Left lung (tissue), 10 donors: ENCODE measurements around the gene PRCD. TPM values are rescaled to one million over a fixed set of nuclear protein-coding genes. Genes with fewer than 3 reads are reported as not detected.
"Not testable (repeated sequence)": the region's sequence is repeated elsewhere in the genome, so short reads cannot be mapped to it uniquely, and the experiment has no call there.

Experiments
- ATAC-seq: fragments of 200-7000 bp; cut with Tn5 transposase; one replicate; pipeline ENCODE4 v1.9.1; 2020; ENCODE audit warnings: moderate library complexity
- DNase-seq, 4 donors: peaks; one replicate each; pipeline ENCODE4 v3.0.0-alpha.2; 2013 to 2020
- H3K27ac ChIP-seq, 2 donors: fragments of 200-600 bp; sonication (generic) in 1 of 2; one replicate each; pipeline versions ENCODE4 v1.5.0 to v1.8.0; 2020 to 2021
- H3K27me3 ChIP-seq, 2 donors: fragments of 200-600 bp; sonication (generic) in 1 of 2; one replicate each; pipeline versions ENCODE4 v1.5.0 to v1.8.0; 2020 to 2021
- H3K36me3 ChIP-seq, 2 donors: fragments of 200-600 bp; sonication (generic) in 1 of 2; one replicate each; pipeline versions ENCODE4 v1.5.0 to v1.8.0; 2020 to 2021
- H3K4me1 ChIP-seq, 2 donors: fragments of 200-600 bp; one replicate each; pipeline ENCODE4 v1.8.0; 2021
- H3K4me3 ChIP-seq, 2 donors: fragments of 200-600 bp; sonication (generic) in 1 of 2; one replicate each; pipeline versions ENCODE4 v1.5.0 to v1.8.0; 2020 to 2021; ENCODE audit warnings: mild to moderate bottlenecking in 1 of 2
- H3K9me3 ChIP-seq, 2 donors: fragments of 200-600 bp; sonication (generic) in 1 of 2; one replicate each; pipeline versions ENCODE4 v1.5.0 to v1.8.0; 2020 to 2021
- CTCF ChIP-seq, 2 donors: fragments of 200-600 bp; sonication (generic) in 1 of 2; IDR thresholded peaks; one replicate each; pipeline versions ENCODE4 v1.5.0 to v1.8.0; 2021; ENCODE audit warnings: antibody characterized with exemption in 2 of 2
- intact Hi-C, 2 donors: fragments of 100-400 bp; cut with DNase I; formaldehyde crosslinking; loops; one replicate each; pipeline versions ENCODE4 v1.11.2 to v1.14.2; 2022
- polyA plus RNA-seq, 6 donors: library from polyadenylated mRNA; unstranded; fragments of 120-200 nt; gene quantifications; one replicate each; pipeline ENCODE4 v1.2.1, GENCODE V29; 2013; ENCODE audit not compliant: insufficient read length in 6 of 6
- total RNA-seq, 2 donors: library from RNA; stranded (reverse); fragmentation: NEBNext Ultra II Directional; extraction: Animal tissue kit (Norgen Biotek cat#: 25700); gene quantifications; one replicate each; pipeline ENCODE4 v1.2.1, GENCODE V29; 2021
- donor health status: DM: no; HTN: yes; CAD: no.
- donor health status: DM: no; HTN: no; CAD: no.

PRCD gene
- total and polyA plus RNA-seq, 8 donors: 1.3 to 11.4 (median 8.9) TPM

GRCh38 chr17:76521262-76521661, 18.6 kb upstream of the PRCD start:
- ATAC-seq: no peak
- no peak for DNase-seq
- H3K4me1 ChIP-seq: peaks cover 16 to 26% of the 10 kb centered on the region in 2 donors
- H3K27ac ChIP-seq: no peak overlapping the region
- no peaks in the 10 kb centered on the region for H3K9me3 ChIP-seq
- H3K36me3 ChIP-seq: no peaks in the 10 kb centered on the region
- TF ChIP-seq CTCF (IDR thresholded peaks at IDR 0.05): no peak
- peaks cover 0 to 4% of the 10 kb centered on the region in 2 donors for H3K27me3 ChIP-seq
- intact Hi-C loops: no loop called here
- no peak overlapping the region for H3K4me3 ChIP-seq

GRCh38 chr17:76521683-76522082, 18.2 kb upstream of the PRCD start:
- intact Hi-C loops, H3K4me3 ChIP-seq, ATAC-seq, H3K27ac ChIP-seq, H3K9me3 ChIP-seq, H3K27me3 ChIP-seq, DNase-seq, H3K36me3 ChIP-seq: not testable (repeated sequence)
- H3K4me1 ChIP-seq: peaks cover 16 to 26% of the 10 kb centered on the region in 2 donors

DNA sequence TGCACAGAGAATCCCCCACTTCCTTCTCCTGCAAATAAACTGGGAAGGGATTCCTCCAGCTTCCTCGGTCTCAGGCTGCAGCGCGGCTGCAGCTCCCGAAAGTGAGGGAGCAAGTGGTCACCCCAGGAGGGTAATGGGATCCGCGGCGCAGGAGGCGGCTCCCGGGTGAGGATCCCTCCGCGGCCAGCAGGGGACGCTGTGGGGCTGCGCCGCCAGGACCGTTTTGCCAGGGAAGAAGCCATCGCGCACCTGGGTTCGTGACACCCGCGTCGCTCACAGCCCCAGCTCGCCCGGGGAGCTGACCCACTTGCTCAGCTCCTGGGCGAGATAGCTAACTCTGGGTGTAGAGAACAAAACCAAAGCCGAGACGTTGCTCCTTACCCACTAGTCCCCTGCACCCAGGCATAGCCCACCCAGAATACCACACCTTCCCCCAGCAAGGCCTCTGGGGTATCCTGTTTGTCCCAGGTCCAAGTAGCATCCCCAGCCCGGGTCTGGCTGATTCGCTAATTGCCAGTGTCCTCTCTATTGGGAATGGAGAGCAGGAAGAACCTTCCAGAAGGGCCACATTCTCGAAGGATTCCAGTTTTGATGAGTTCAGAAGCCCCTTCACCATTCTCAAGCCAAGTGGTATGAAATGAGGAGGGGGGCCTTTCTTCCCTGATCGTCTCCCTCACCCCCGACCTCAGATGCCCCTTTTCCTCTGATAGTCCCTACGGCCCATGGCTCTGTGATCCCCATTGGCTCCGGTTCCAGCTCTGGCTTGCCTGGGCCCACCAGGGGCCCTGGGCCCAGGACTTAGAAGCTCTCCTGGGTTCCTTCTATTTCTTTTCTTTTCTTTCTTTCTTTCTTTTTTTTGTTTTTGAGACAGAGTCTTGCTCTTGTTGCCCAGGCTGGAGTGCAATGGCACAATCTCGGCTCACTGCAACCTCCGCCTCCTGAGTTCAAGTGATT, 16.5 kb upstream of the PRCD start:
- TF ChIP-seq CTCF (IDR thresholded peaks at IDR 0.05): peak; percentile 99 to 100
- intact Hi-C loops: no loop called here
- peak; percentile 92 for ATAC-seq

DNA sequence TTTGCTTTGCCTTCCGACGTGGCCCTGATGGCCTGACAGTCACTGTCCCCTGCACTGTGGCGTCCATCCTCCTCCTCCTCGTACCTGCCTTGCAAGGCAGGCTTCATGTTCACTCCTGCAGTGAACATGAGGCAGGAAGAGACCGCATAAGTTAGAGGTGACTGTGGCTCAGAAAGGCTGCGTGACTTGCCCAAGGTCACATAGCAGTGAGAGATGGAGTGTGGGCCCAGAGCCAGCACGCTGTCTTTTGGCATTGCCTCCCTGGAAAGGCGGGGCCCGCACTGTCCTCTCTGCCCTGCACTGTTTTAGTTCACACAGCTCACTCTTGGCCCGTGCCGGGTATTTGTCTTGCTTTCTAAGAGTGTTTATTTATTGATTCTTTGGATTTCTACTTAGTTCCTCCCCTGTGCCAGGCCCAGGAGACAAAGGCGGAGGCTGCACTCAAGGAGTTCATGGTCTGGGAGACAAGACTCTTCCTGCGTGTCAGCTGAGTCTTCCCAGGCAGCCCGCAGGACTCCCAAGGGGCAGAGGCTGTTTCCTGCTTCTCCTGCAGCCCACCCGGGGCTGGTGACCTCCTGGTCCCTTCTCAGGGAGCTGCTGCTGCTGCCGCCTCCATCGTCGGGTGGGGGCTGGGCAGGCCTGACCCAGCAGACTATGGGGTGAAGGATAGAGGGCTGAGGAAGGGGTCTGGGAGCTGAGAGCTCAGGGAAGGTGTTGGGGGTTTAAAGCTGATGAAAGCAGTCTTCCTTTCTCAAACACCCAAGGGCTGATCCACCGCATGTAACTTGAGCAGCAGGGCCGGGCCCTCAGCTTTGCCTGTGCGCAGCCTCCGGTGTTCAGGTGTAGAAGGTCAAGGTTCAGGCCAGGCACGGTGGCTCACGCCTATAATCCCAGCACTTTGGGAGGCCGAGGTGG, 15.0 kb upstream of the PRCD start:
- Histone ChIP-seq H3K27ac (peak overlapping the region in 1 of 2 donors; percentile 16), H3K4me1 (peaks cover 40 to 55% of the 10 kb centered on the region in 2 donors), H3K9me3 (no peaks in the 10 kb centered on the region), H3K27me3 (peaks cover 0 to 4% of the 10 kb centered on the region in 2 donors), H3K4me3 (no peak overlapping the region), H3K36me3 (no peaks in the 10 kb centered on the region)
- DNase-seq: peak in 1 of 4 donors; percentile 53
- intact Hi-C loops: no loop called here
- TF ChIP-seq CTCF (IDR thresholded peaks at IDR 0.05): no peak
- ATAC-seq: no peak

More for the DNA sequence above, 16.5 kb upstream of the PRCD start:
- Histone ChIP-seq H3K4me1 (peaks cover 26 to 40% of the 10 kb centered on the region in 2 donors), H3K36me3 (no peaks in the 10 kb centered on the region), H3K27ac (no peak overlapping the region), H3K27me3 (peaks cover 0 to 4% of the 10 kb centered on the region in 2 donors), H3K9me3 (no peaks in the 10 kb centered on the region), H3K4me3 (no peak overlapping the region)
- peak; percentile 55 to 97 (median 78) for DNase-seq

GRCh38 chr17:76525513-76525833, 14.4 kb upstream of the PRCD start:
- H3K36me3 ChIP-seq, H3K9me3 ChIP-seq, H3K4me3 ChIP-seq, DNase-seq, ATAC-seq, H3K27me3 ChIP-seq, intact Hi-C loops: not testable (repeated sequence)
- Histone ChIP-seq H3K4me1 (peaks cover 46 to 61% of the 10 kb centered on the region in 2 donors), H3K27ac (peak overlapping the region in 1 of 2 donors; percentile 16)

GRCh38 chr17:76527016-76527415, 12.8 kb upstream of the PRCD start:
- intact Hi-C loops, H3K27me3 ChIP-seq, ATAC-seq, H3K9me3 ChIP-seq, H3K4me3 ChIP-seq, DNase-seq, H3K36me3 ChIP-seq: not testable (repeated sequence)
- Histone ChIP-seq H3K27ac (peak overlapping the region in 1 of 2 donors; percentile 80), H3K4me1 (peaks cover 53 to 71% of the 10 kb centered on the region in 2 donors)
